Uterus (tissue), 4 donors: ENCODE results near the gene UBXN6. TPM values are rescaled to one million over a fixed set of nuclear protein-coding genes. Genes with fewer than 3 reads are reported as not detected.

Experiments
- DNase-seq, 2 donors: peaks; one replicate each; pipeline ENCODE4 v3.0.0-alpha.2; 2019 to 2020
- H3K27ac ChIP-seq, 2 donors: fragments of 200-600 bp; sonication (generic); 1 replicate in 1 of 2; 2 replicates in 1 of 2; pipeline ENCODE4 v1.5.1; 2016 to 2018
- H3K27me3 ChIP-seq, 2 donors: fragments of 200-600 bp; sonication (generic); one replicate each; pipeline ENCODE4 v1.5.1; 2018 to 2019; ENCODE audit warnings: control low read depth in 1 of 2
- H3K36me3 ChIP-seq, 2 donors: fragments of 200-600 bp; sonication (generic); one replicate each; pipeline ENCODE4 v1.5.1; 2019; ENCODE audit warnings: control low read depth in 1 of 2
- H3K4me1 ChIP-seq, 2 donors: fragments of 200-600 bp; sonication (generic); one replicate each; pipeline ENCODE4 v1.5.1; 2018 to 2019; ENCODE audit warnings: control low read depth in 1 of 2
- H3K4me3 ChIP-seq, 2 donors: fragments of 200-600 bp; sonication (generic); 1 replicate in 1 of 2; 2 replicates in 1 of 2; pipeline ENCODE4 v1.5.1; 2018 to 2019; ENCODE audit warnings: mild to moderate bottlenecking in 1 of 2
- H3K9me3 ChIP-seq, 2 donors: fragments of 200-600 bp; sonication (generic); one replicate each; pipeline ENCODE4 v1.5.1; 2019; ENCODE audit warnings: control low read depth in 1 of 2
- CTCF ChIP-seq, 4 experiments: fragments of 200-600 bp in 2 of 4; fragments of 450-650 bp in 2 of 4; sonication (generic) in 2 of 4; IDR thresholded peaks; one replicate each; pipeline ENCODE4 v1.5.1; 2016 to 2019; ENCODE audit warnings: antibody characterized with exemption in 4 of 4, mild to moderate bottlenecking in 2 of 4, moderate library complexity in 1 of 4
- POLR2A ChIP-seq, 2 donors: fragments of 450-650 bp; IDR thresholded peaks; one replicate each; pipeline ENCODE4 v1.6.1; 2016; ENCODE audit warnings: antibody characterized with exemption in 2 of 2, mild to moderate bottlenecking in 1 of 2, moderate library complexity in 1 of 2
- intact Hi-C: fragments of 100-400 bp; cut with DNase I; formaldehyde crosslinking; loops from one replicate; pipeline ENCODE4 v1.15.1; 2023; ENCODE audit warnings: low total_unique reads
- total RNA-seq, 4 donors: library from RNA; depleted of rRNA in 3 of 4; stranded (reverse); fragments of >200 nt in 3 of 4; gene quantifications; one replicate each; pipeline versions ENCODE4 v1.1.0 to v1.2.4, GENCODE V29; 2014 to 2023
- donor health status: DM: yes; HTN: yes; CAD: no.

UBXN6 gene
- total RNA-seq, 4 donors from 2014 or later, result 61.5 to 266 (median 90.0) TPM

- TF ChIP-seq POLR2A (IDR thresholded peaks at IDR 0.05) (no peak), CTCF (IDR thresholded peaks at IDR 0.05) (no peak)
- no peaks in the 10 kb centered on the region for H3K36me3 ChIP-seq
- DNase-seq, result no peak
Measured at GRCh38 chr19:4504891-4505569, 47.4 kb upstream of the UBXN6 start.

GRCh38 chr19:4504297-4504701 lies 46.7 kb upstream of the UBXN6 start:
- intact Hi-C loops, result no loop called here

More at GRCh38 chr19:4504891-4505569, 47.4 kb upstream of the UBXN6 start:
- Histone ChIP-seq H3K4me1 (no peaks in the 10 kb centered on the region), H3K4me3 (no peak overlapping the region), H3K27me3 (no peaks in the 10 kb centered on the region), H3K27ac (no peak overlapping the region), H3K9me3 (no peaks in the 10 kb centered on the region)
- intact Hi-C loops, result no loop called here

GRCh38 chr19:4503825-4504170 lies 46.2 kb upstream of the UBXN6 start:
- Histone ChIP-seq H3K27me3 (no peaks in the 10 kb centered on the region), H3K4me1 (no peaks in the 10 kb centered on the region), H3K36me3 (no peaks in the 10 kb centered on the region), H3K27ac (no peak overlapping the region), H3K4me3 (no peak overlapping the region), H3K9me3 (no peaks in the 10 kb centered on the region)
- no peak for DNase-seq
- intact Hi-C loops, result no loop called here
- no peak for TF ChIP-seq CTCF (IDR thresholded peaks at IDR 0.05)
- no peak for TF ChIP-seq POLR2A (IDR thresholded peaks at IDR 0.05)

More at GRCh38 chr19:4504297-4504701, 46.7 kb upstream of the UBXN6 start:
- H3K36me3 ChIP-seq, result no peaks in the 10 kb centered on the region
- no peak overlapping the region for H3K4me3 ChIP-seq
- H3K9me3 ChIP-seq, result no peaks in the 10 kb centered on the region
- H3K27me3 ChIP-seq, result no peaks in the 10 kb centered on the region
- H3K4me1 ChIP-seq, result no peaks in the 10 kb centered on the region
- no peak overlapping the region for H3K27ac ChIP-seq
- no peak for TF ChIP-seq POLR2A (IDR thresholded peaks at IDR 0.05)
- TF ChIP-seq CTCF (IDR thresholded peaks at IDR 0.05), result no peak
- DNase-seq, result no peak

- TF ChIP-seq CTCF (IDR thresholded peaks at IDR 0.05) (no peak), POLR2A (IDR thresholded peaks at IDR 0.05) (no peak)
- H3K36me3 ChIP-seq, result no peaks in the 10 kb centered on the region
- H3K9me3 ChIP-seq, result no peaks in the 10 kb centered on the region
- no peak overlapping the region for H3K4me3 ChIP-seq
- intact Hi-C loops, result no loop called here
- DNase-seq, result no peak
- no peak overlapping the region for H3K27ac ChIP-seq
- H3K27me3 ChIP-seq, result no peaks in the 10 kb centered on the region
- H3K4me1 ChIP-seq, result no peaks in the 10 kb centered on the region
Measured at GRCh38 chr19:4503132-4503824, 45.7 kb upstream of the UBXN6 start.
